GM12865 (cell line): ENCODE data around the gene FGF1.

Experiments
- DNase-seq: peaks from one replicate; pipeline ENCODE4 v3.0.0; 2010; ENCODE audit warnings: low read depth
- H3K4me3 ChIP-seq: 2 replicates; pipeline ENCODE4 v1.5.1; 2011; ENCODE audit warnings: mild to moderate bottlenecking, low read depth, low read length, control low read depth
- CTCF ChIP-seq: IDR thresholded peaks from 2 replicates; pipeline ENCODE4 v1.5.1; 2011; ENCODE audit warnings: low read length, control low read depth, low read depth, inconsistent platforms; ENCODE audit not compliant: insufficient read depth; ENCODE audit errors: missing control alignments

Gene FGF1

GRCh38 chr5:142669477-142669876 is 16.4 kb downstream of the FGF1 start:
- no peak overlapping the region for H3K4me3 ChIP-seq
- TF ChIP-seq CTCF, result no peak
- DNase-seq, result no peak

GRCh38 chr5:142668336-142668735 is 17.6 kb downstream of the FGF1 start:
- H3K4me3 ChIP-seq, result no peak overlapping the region
- no peak for TF ChIP-seq CTCF
- no peak for DNase-seq

DNA sequence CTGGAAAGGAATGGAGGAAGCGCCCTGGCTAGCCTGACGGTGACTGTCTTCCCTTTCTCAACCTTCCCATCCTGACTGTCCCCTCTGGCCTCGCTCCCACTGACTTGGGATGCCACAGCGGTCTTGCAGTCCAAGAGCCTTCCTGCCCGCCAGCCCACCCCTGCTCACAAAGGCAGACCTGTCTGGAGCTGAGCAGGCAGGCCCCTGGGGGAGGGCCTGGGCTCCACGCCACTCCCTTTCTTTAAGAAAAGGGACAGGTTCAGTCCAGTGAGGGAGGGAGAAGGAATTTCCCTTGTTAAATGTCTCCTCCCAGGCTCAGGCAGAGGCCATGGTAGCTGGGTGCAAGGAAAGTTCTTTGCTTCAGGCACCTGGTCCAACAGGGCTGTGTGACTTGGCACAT is 18.1 kb downstream of the FGF1 start:
- DNase-seq, result no peak
- H3K4me3 ChIP-seq, result no peak overlapping the region
- no peak for TF ChIP-seq CTCF

DNA sequence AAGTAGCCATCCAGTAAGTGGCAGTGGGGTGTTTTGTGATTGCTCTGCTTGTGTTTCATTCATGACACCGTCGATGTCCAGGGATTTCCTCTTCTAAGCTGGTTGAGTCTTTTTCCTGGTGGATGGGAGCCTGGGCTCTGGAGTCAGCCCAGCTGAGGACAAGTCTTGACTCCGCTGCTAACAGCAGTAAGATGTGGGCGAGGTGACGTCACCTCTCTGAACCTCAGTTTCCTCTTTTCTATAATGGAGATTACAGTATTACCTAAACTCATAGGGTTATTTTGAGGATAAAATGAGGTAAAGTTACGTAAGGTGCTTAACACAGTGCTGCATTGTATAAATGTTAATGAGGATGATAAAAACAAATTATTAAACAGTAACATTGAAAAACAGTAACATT is 21.3 kb downstream of the FGF1 start:
- H3K4me3 ChIP-seq, result no peak overlapping the region
- DNase-seq, result no peak
- TF ChIP-seq CTCF, result no peak

DNA sequence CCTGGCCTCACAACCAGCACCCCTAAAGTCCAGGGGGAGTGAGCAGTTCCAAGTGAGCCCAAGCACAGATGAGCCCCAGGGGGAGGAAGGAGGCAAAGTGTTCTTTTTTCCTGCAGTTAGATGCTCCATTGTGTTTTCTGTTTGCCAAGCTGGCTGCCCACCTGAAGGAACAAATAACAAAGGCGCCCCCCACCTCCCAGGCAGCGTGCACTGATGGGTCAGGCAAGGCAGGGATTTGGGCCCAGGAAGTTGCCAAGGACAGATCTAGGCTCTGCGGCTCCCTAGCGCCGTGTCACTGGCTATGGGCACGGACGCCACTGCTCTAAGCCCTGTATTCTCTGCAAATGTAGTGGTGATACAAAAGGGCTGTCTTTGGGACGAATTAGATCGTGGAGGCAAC is 21.8 kb downstream of the FGF1 start:
- DNase-seq, result no peak
- no peak for TF ChIP-seq CTCF
- H3K4me3 ChIP-seq, result no peak overlapping the region

- no peak for DNase-seq
- no peak overlapping the region for H3K4me3 ChIP-seq
- TF ChIP-seq CTCF, result no peak
Measured at GRCh38 chr5:142663246-142663645, 22.6 kb downstream of the FGF1 start.

- DNase-seq, result no peak
- TF ChIP-seq CTCF, result no peak
- no peak overlapping the region for H3K4me3 ChIP-seq
Measured at GRCh38 chr5:142661957-142662356, 23.9 kb downstream of the FGF1 start.
